H1 (cell line): Measurements from ENCODE around the gene DENND5B. TPM values are rescaled to one million over a fixed set of nuclear protein-coding genes. Genes with fewer than 3 reads are reported as not detected.

Experiments
- ASH2L ChIP-seq: fragments of 200-600, 300-600 bp; sonication (generic); IDR thresholded peaks from one replicate; pipeline ENCODE4 v1.7.1; 2017; ENCODE audit warnings: low read length
- CHD2 ChIP-seq: IDR thresholded peaks from 2 replicates; pipeline ENCODE4 v1.6.1; 2012; ENCODE audit warnings: low read length, improper control_type of control experiment
- EZH2 ChIP-seq: fragments of 200-600 bp; sonication (generic); IDR thresholded peaks from 2 replicates; pipeline ENCODE4 v1.7.1; 2012; ENCODE audit warnings: low read depth, mild to moderate bottlenecking, moderate library complexity, low read length, inconsistent platforms; ENCODE audit not compliant: severe bottlenecking
- RBBP5 ChIP-seq: IDR thresholded peaks from 2 replicates; pipeline ENCODE4 v1.7.1; 2012; ENCODE audit warnings: low read depth, mild to moderate bottlenecking, inconsistent platforms, low read length, moderate library complexity, borderline replicate concordance
- RXRA ChIP-seq: IDR thresholded peaks from 2 replicates; pipeline ENCODE4 v1.6.1; 2011; ENCODE audit warnings: low read depth, mild to moderate bottlenecking, low read length, moderate library complexity; ENCODE audit not compliant: insufficient read depth
- TAF7 ChIP-seq: optimal IDR thresholded peaks from 2 replicates; pipeline ENCODE3; 2011; ENCODE audit warnings: low read depth, mild to moderate bottlenecking, inconsistent platforms, low read length, moderate library complexity, borderline replicate concordance
- YY1 ChIP-seq: IDR thresholded peaks from 2 replicates; pipeline ENCODE4 v1.6.1; 2011; ENCODE audit warnings: low read depth, mild to moderate bottlenecking, low read length
- polyA plus RNA-seq, 7 experiments: library from polyadenylated mRNA; depleted of rRNA in 3 of 7; stranded (reverse) in 5 of 7; unstranded in 2 of 7; fragments of >200 nt in 5 of 7; fragments of 200-250 nt in 2 of 7; gene quantifications; 1 replicate in 5 of 7; 2 replicates in 1 of 7; 4 replicates in 1 of 7; pipeline versions ENCODE4 v1.2.1 to v1.2.3, GENCODE V29; 2011 to 2013; ENCODE audit warnings: missing spikeins in 2 of 7, mixed read lengths in 2 of 7
- total RNA-seq: library from RNA; stranded (reverse); fragmentation: NEBNext Ultra II Directional; extraction: Animal tissue kit (Norgen Biotek cat#: 25700); gene quantifications from 2 replicates; pipeline ENCODE4 v1.2.1, GENCODE V29; 2021

DENND5B gene
- total and polyA plus RNA-seq, 2 of the 8 experiments (the other 6 are each of a cell fraction or from before 2014, with no cell fraction given): 13.4 to 20.2 TPM

DNA sequence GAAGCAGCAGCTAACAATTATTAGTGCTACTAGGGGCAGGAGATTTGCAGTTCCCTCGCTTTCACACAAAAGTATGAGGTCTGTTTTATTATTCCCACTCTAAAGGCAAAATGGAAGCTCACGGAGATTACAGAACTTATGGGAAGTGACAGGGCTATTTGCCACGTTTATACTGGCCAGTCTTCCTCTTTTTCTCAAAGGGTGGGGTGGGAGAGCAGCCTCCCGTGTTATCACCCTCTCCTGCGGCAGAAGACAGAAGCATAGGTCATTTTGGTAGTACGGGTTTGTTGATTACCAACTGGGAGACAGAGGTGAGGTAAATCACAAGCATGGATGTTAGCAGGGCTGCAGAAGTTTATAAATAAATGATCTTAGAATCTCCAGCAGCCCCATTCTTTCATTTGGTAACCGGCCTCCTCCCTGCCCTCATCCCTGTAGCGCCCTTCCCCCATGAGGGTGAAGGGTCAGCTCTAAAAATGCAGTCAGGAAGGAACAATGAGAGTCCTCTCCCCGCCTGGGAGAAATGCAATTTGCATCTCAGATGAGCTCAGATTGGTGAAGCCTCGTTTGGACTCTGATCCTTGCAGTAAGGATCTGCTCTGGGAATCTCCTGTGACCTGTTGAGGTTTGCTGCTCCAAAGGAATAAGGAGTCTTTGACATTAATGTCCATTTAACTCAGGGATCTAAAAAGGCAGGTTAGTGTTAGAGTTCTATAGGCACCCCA, 220.2 kb downstream of the DENND5B start (continued):
- TF ChIP-seq RXRA (0 out of 2 replicates have a peak, but pooled peaks have one; percentile 44), RBBP5 (0 out of 2 replicates have a peak, but pooled peaks have one; percentile 60), TAF7 (peak; percentile 73), EZH2 (no peak), ASH2L (peak; percentile 93), CHD2 (peak; percentile 77), YY1 (peak; percentile 63; the same call in 1 of the 2 replicates)
